ENCODE data around the gene SLC39A8. TPM values are rescaled to one million over a fixed set of nuclear protein-coding genes. Genes with fewer than 3 reads are reported as not detected.
"Not testable (repeated sequence)": the region's sequence is repeated elsewhere in the genome, so short reads cannot be mapped to it uniquely, and the experiment has no call there.

The SLC39A8 gene
- total RNA-seq, 1 donor from 2014 or later: 11.4 TPM

GRCh38 chr4:102252171-102252570 is 93.1 kb downstream of the SLC39A8 start:
- H3K4me3 Mint-ChIP-seq: no peak overlapping the region
- no peaks in the 10 kb centered on the region for H3K9me3 Mint-ChIP-seq
- H3K27me3 Mint-ChIP-seq (ENCODE audit: low read depth): no peaks in the 10 kb centered on the region
- H3K4me1 Mint-ChIP-seq: no peaks in the 10 kb centered on the region
- no peak overlapping the region for H3K27ac Mint-ChIP-seq (ENCODE audit: unreplicated experiment)
- H3K36me3 Mint-ChIP-seq (ENCODE audit: low read depth): no peaks in the 10 kb centered on the region
- DNase-seq (ENCODE audit: low read depth, low spot score): no peak
- TF ChIP-seq CTCF (conservative IDR thresholded peaks at IDR 0.05): no peak

- Mint-ChIP-seq H3K36me3 (ENCODE audit: low read depth) (no peaks in the 10 kb centered on the region), H3K27me3 (ENCODE audit: low read depth) (no peaks in the 10 kb centered on the region), H3K4me1 (no peaks in the 10 kb centered on the region), H3K27ac (ENCODE audit: unreplicated experiment) (no peak overlapping the region), H3K9me3 (no peaks in the 10 kb centered on the region), H3K4me3 (no peak overlapping the region)
- TF ChIP-seq CTCF (conservative IDR thresholded peaks at IDR 0.05): no peak
- DNase-seq (ENCODE audit: low read depth, low spot score): no peak
Observed at GRCh38 chr4:102250341-102250740, 94.9 kb downstream of the SLC39A8 start.

GRCh38 chr4:102247041-102247440 is 98.2 kb downstream of the SLC39A8 start:
- no peaks in the 10 kb centered on the region for H3K27me3 Mint-ChIP-seq (ENCODE audit: low read depth)
- TF ChIP-seq CTCF (conservative IDR thresholded peaks at IDR 0.05): no peak
- peaks cover 12% of the 10 kb centered on the region for H3K9me3 Mint-ChIP-seq
- H3K4me3 Mint-ChIP-seq: no peak overlapping the region
- H3K27ac Mint-ChIP-seq (ENCODE audit: unreplicated experiment): no peak overlapping the region
- peaks cover 5% of the 10 kb centered on the region for H3K36me3 Mint-ChIP-seq (ENCODE audit: low read depth)
- DNase-seq (ENCODE audit: low read depth, low spot score): no peak
- no peaks in the 10 kb centered on the region for H3K4me1 Mint-ChIP-seq

GRCh38 chr4:102246416-102246815 is 98.9 kb downstream of the SLC39A8 start:
- Mint-ChIP-seq H3K27ac (ENCODE audit: unreplicated experiment) (no peak overlapping the region), H3K27me3 (ENCODE audit: low read depth) (no peaks in the 10 kb centered on the region), H3K9me3 (peaks cover 12% of the 10 kb centered on the region), H3K4me3 (no peak overlapping the region), H3K4me1 (no peaks in the 10 kb centered on the region), H3K36me3 (ENCODE audit: low read depth) (peaks cover 5% of the 10 kb centered on the region)
- no peak for TF ChIP-seq CTCF (conservative IDR thresholded peaks at IDR 0.05)
- DNase-seq (ENCODE audit: low read depth, low spot score): no peak

GRCh38 chr4:102244878-102245535 is 100.3 kb downstream of the SLC39A8 start:
- H3K27me3 Mint-ChIP-seq (ENCODE audit: low read depth): no peaks in the 10 kb centered on the region
- no peak overlapping the region for H3K4me3 Mint-ChIP-seq
- H3K36me3 Mint-ChIP-seq (ENCODE audit: low read depth): peaks cover 5% of the 10 kb centered on the region
- H3K9me3 Mint-ChIP-seq: peaks cover 12% of the 10 kb centered on the region
- no peak for DNase-seq (ENCODE audit: low read depth, low spot score)
- no peak for TF ChIP-seq CTCF (conservative IDR thresholded peaks at IDR 0.05)
- no peaks in the 10 kb centered on the region for H3K4me1 Mint-ChIP-seq
- no peak overlapping the region for H3K27ac Mint-ChIP-seq (ENCODE audit: unreplicated experiment)

GRCh38 chr4:102243296-102243695 is 102.0 kb downstream of the SLC39A8 start:
- H3K36me3 Mint-ChIP-seq (ENCODE audit: low read depth); H3K4me1 Mint-ChIP-seq; H3K27ac Mint-ChIP-seq (ENCODE audit: unreplicated experiment); DNase-seq (ENCODE audit: low read depth, low spot score); H3K27me3 Mint-ChIP-seq (ENCODE audit: low read depth); H3K4me3 Mint-ChIP-seq: not testable (repeated sequence)
- H3K9me3 Mint-ChIP-seq: peaks cover 12% of the 10 kb centered on the region
